GM21717 (cell line): ENCODE data around the gene STK32A.
"Not testable (repeated sequence)": the region's sequence is repeated elsewhere in the genome, so short reads cannot be mapped to it uniquely, and the experiment has no call there.

Experiments used
- ATAC-seq: cut with Tn5 transposase; IDR thresholded peaks from one replicate; pipeline ENCODE4 v1.9.1; 2021; ENCODE audit warnings: mild to moderate bottlenecking, moderate library complexity; ENCODE audit not compliant: unreplicated experiment

STK32A gene

DNA sequence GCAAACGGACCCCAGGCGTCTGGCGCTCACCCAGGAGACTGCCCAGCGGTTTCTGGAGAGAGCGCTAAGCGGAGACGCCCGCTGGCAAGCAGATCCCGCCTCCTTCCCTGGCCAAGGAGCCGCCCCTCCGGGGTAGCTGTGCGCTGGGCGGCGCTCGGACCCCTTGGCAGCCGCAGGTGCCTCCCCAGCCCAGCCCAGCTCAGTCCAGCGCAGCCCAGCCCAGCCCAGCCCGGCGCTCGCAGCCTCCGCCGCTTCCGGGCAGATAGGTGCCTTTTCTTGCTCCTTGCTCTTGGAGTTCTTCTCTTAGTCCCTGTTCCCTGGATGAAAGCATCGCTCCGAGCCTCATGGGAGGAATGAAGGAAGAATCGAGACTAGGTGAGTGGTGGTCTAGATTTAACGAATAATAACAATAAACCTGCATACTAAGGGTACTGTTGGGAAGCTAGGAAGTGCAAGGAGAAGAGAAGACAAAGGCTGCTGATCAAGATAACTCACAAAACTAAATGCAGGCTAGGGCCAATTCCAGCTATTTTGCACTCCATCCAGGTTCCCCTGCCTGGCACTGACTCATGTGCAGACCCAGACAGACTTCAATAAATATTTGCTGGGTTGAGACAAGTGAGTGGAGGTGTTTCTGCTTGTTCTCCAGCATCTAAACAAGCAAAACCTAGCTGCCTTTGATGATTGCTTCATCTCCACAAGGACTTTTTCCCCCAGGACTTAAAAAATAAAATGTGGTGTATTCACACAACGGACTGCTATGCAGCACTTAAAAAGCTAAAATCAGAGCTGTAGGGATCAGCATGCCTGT lies at the start of gene STK32A:
Gene STK32A (plus strand): TSS at position 202 of the 811 bp plus-strand sequence. CDS start 4,609 bp downstream, outside the sequence.
- ATAC-seq = no peak

DNA sequence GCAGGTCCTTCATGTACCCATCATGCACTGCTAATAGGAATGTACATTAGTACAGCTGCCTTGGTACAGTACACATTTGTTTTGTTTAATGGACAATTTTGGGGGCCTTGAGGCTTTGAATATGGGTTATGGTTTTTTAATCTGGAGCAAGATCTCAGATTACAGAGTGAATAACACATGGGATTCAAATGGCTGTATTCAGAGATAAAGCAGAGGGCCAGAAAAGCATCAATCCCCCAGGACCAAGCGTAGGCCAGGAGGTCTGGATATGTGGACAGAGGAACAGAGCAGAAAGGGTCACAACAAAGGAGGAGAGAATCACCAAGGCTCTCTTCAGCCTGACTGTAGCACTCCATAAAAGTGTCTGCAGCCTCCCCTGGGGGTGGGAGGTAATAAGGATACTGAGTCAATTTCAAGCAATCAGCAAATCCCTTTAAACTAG lies 47.7 kb upstream of the STK32A start:
- no peak for ATAC-seq

GRCh38 chr5:147188200-147189108 lies 46.4 kb upstream of the STK32A start:
- peak; percentile 88 for ATAC-seq

DNA sequence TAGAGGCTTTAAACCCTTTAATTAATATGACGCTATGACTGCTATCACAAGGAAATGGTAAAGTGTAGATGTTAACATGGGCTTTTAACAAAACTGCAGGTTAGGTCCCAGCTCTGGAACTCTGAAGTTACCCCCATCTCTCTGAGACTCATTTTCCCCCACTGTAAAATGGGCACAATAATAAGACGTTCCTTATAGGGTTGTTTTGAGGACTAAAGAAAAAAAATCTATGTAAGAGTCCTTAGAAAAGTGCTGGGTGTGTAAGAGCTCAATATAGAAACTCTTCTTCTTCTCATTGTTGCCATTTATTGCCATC lies 45.8 kb upstream of the STK32A start:
- no peak for ATAC-seq

- ATAC-seq = no peak
Observed at GRCh38 chr5:147190331-147190730, 44.5 kb upstream of the STK32A start.

GRCh38 chr5:147193123-147193522 lies 41.7 kb upstream of the STK32A start:
- no peak for ATAC-seq

GRCh38 chr5:147200004-147200403 lies 34.8 kb upstream of the STK32A start:
- ATAC-seq = no peak

GRCh38 chr5:147203213-147203612 lies 31.6 kb upstream of the STK32A start:
- no peak for ATAC-seq

DNA sequence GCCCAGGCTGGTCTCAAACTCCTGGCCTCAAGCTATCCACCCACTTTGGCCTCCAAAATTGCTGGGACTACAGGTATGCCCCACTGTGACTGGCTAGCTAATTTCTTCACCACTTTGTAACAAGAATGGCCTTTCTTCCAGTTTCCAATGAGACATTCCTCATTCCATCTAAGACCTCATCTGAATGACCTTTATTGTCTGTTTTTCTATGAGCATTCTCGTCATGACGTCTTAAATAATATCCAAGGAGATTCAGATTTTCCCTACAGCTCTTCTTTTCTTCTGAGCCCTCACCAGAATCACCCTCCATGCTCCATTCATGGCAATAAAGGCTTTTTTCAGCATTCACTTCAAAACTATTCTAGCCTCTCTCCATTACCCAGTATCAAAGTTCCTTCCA lies 30.2 kb upstream of the STK32A start:
- ATAC-seq = no peak

DNA sequence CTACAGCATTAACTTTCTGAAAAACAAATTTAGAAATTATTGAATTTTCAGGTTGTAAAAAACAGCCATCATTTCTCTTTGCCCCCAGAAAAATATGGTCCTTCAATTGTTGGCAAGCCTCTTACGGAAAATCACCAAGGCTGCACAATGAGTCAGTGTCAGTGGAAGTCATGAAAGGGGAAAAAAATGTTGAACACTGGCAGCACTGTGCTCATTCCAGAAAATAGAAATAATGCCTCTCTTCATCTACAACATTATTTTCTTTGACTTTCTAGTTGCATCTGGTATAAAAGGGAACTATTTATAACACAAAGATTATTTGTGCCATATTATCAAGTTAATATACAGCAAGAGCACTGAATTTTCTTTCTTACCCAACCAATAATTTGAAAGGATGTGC lies 26.7 kb upstream of the STK32A start:
- ATAC-seq = no peak

DNA sequence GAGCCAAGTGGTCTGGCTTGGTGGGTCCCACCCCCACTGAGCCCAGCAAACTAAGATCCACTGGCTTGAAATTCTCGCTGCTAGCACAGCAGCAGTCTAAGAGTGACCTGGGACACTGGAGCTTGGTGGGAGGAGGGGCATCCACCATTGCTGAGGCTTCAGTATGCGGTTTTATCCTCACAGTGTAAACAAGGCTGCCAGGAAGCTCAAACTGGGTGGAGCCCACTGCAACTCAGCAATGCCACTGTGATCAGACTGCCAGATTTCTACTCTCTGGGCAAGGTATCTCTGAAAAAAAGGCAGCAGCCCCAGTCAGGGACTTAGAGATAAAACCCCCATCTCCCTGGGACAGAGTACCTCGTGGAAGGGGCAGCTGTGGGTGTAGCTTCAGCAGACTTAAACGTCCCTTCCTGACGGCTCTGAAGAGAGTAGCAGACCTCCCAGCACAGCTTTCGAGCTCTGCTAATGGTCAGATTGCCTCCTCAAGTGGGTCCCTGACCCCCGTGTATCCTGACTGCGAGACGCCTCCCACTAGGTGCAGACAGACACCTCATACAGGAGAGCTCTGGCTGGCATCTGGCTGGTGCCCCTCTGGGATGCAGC lies 18.2 kb upstream of the STK32A start:
- ATAC-seq = no peak

DNA sequence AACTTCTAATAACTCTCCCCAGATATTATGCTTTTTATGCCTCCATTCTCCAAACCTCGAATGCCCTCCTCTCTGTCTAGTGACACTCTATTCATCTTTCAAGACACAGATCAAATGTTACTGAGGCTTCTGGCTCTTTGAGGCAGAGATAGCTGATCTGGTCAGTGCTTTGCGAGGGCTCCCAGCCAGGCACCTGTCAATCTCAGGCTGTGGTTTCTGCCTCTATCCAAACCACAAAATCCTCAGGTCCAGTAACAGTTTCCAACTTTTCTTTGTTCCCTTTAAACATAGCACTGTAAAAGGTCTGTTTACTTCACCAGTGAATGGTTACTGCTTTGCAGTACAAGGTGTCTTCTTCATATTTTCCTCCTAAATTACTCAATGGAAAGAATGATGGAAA lies 11.5 kb upstream of the STK32A start:
- no peak for ATAC-seq

GRCh38 chr5:147223948-147224791 lies 10.7 kb upstream of the STK32A start:
- no peak for ATAC-seq

GRCh38 chr5:147225938-147226337 lies 8.9 kb upstream of the STK32A start:
- no peak for ATAC-seq

- no peak for ATAC-seq
Observed at GRCh38 chr5:147226512-147226911, 8.3 kb upstream of the STK32A start.

- ATAC-seq = no peak
Observed at GRCh38 chr5:147234239-147234824, 494 bp upstream of the STK32A start.

- ATAC-seq = no peak
Observed at GRCh38 chr5:147240266-147240985, 5.6 kb downstream of the STK32A start.

- not testable (repeated sequence) for ATAC-seq
Observed at GRCh38 chr5:147243238-147243637, 8.4 kb downstream of the STK32A start.

- no peak for ATAC-seq
Observed at GRCh38 chr5:147245381-147246165, 10.7 kb downstream of the STK32A start.
